ENCODE measurements around the gene OSER1.

DNA sequence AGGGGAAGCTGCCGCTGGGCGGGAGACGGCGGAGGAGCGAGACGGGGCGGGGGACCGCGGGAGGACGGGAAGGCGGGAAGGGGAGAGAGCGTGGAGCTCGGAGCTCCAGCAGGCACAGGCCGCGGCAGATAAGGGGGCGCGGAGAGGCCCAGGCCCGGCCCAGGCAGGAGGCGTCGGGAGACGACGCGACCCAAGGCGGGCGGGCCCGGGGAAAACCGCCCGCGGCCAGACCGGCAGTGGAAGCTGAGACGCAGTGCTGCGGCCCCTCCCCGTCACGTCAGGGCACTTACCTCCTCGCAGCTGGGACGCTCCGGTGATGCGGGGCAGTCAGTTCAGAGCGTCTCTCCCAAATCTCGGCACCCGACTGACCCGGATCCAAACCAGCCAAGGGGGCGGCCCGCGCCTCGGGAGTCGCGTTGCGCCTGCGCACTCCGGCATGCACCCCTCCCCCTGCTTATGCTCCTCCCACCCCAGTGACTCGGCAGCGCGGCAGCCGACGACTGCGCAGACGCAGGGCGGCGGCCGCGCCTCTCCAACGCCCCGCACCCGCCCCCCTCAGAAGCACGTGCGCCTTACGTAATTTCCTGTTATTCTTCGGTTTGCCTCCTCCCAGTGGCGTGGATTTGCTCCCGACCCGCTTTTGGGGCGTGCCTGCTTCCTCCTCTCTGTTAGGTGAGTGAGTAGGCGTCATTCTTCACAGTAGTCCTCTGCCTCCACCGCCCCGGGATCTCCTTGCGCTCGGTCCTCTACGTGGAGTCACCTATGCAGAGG is at the start of gene OSER1:
- TF ChIP-seq, protein P1, sequence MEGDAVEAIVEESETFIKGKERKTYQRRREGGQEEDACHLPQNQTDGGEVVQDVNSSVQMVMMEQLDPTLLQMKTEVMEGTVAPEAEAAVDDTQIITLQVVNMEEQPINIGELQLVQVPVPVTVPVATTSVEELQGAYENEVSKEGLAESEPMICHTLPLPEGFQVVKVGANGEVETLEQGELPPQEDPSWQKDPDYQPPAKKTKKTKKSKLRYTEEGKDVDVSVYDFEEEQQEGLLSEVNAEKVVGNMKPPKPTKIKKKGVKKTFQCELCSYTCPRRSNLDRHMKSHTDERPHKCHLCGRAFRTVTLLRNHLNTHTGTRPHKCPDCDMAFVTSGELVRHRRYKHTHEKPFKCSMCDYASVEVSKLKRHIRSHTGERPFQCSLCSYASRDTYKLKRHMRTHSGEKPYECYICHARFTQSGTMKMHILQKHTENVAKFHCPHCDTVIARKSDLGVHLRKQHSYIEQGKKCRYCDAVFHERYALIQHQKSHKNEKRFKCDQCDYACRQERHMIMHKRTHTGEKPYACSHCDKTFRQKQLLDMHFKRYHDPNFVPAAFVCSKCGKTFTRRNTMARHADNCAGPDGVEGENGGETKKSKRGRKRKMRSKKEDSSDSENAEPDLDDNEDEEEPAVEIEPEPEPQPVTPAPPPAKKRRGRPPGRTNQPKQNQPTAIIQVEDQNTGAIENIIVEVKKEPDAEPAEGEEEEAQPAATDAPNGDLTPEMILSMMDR (conservative IDR thresholded peaks at IDR 0.05; ENCODE audit: low read depth, low read length), result no peak
- TF ChIP-seq EZH2 (IDR thresholded peaks at IDR 0.05; ENCODE audit: borderline replicate concordance, low read depth, low read length, poor library complexity, severe bottlenecking), result no peak

Measured in A673 (cell line).